ENCODE data around the gene LRRC27.

- TF ChIP-seq MAX (IDR thresholded peaks at IDR 0.05), result no peak
- TF ChIP-seq USF1 (IDR thresholded peaks at IDR 0.05), result no peak
- TF ChIP-seq REST (IDR thresholded peaks at IDR 0.05; ENCODE audit: low read depth), result no peak
- TF ChIP-seq TAF1 (IDR thresholded peaks at IDR 0.05; ENCODE audit: low read depth), result no peak
- TF ChIP-seq CREB1 (IDR thresholded peaks at IDR 0.05; ENCODE audit: low read depth), result no peak
- TF ChIP-seq ZBTB7A (IDR thresholded peaks at IDR 0.05; ENCODE audit: low read depth), result no peak
Measured at GRCh38 chr10:132420469-132420980, 88.5 kb downstream of the LRRC27 start.
